T47D (cell line): ENCODE measurements around the gene PHLDB1.
"Not testable (repeated sequence)": the region's sequence is repeated elsewhere in the genome, so short reads cannot be mapped to it uniquely, and the experiment has no call there.

Experiments
- DNase-seq, 2 experiments: peaks; one replicate each; pipeline versions ENCODE4 v3.0.0 to v3.0.0-alpha.2; 2011 to 2012; ENCODE audit warnings: low read depth in 1 of 2, low spot score in 1 of 2
- JUND ChIP-seq: IDR thresholded peaks from 2 replicates; pipeline ENCODE4 v1.6.1; 2012; ENCODE audit warnings: low read depth
- in situ Hi-C: cut with HindIII; loops from 2 replicates; pipeline ENCODE4 v1.10.0; 2016; ENCODE audit warnings: low sequenced_read_pairs, low pct_unique_long_range_greater_than_20kb

Gene PHLDB1

DNA sequence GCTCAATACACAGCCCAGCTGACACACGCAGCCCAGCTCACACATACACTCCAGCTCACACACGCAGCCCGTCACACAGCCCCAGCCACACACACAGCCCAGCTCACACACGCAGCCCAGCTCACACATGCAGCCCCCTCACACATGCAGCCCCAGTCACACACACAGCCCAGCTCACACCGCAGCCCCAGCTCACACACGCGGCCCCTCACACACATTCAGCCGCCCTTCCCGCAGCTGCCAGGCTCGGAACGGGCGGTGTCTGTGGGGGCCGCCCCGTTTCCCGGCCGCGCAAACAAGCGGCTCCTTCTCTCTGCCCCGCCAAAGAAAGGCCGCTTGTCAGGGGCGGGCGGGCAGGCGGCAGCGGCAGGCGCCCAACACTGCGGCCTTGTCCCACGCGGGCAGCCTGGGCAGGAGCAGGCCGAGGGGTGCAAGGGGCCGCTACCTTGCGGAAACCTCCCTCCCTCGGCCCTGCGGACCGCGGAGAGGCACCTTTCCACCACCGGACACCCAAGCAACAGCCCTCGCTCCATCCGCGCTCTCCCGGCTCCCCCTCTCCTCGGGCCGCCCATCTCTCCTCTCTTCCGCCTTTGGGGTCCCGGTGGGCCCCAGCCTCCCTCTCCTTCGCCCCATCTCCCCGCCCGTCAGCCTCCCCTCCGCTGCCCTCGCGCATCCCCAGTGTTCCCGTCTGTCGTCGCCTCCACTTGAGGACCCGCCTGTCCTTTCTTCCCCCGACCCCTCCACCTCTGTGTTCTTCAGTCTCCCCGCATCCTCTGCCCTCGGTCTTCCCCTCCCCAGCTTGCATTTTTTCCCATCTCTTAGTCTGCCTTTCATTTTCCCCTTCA is 2.2 kb downstream of the PHLDB1 start:
- TF ChIP-seq JUND: no peak
- in situ Hi-C loops: no loop called here
- no peak for DNase-seq

DNA sequence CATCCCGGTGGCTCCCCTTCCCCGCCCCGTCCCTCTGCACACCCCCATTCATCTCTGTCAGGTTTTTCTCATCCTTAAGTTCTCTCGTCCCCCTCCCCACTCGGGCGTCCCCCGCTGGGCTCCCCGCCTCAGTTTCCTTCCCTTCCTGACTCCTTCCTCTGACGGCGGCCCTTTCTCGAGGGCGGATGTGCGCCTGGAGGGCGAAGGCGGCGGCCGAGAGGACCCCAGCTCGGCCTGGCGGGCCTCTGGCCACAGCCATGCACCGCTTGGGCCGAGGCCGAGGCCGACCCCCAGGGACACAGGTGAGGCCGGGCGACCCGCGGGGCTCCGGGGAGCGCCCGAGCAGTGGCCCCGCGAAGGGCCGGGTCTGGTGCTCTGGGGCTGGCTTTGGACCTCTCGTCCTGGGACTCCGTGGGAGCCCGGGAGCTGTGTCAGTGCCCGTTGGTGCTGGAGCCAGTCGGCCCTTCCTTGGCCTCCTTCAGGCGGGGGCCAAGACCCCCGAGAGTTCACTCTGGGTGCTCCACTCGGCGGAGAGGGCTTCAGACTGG is 2.9 kb downstream of the PHLDB1 start:
- DNase-seq: no peak
- no peak for TF ChIP-seq JUND
- in situ Hi-C loops: no loop called here

DNA sequence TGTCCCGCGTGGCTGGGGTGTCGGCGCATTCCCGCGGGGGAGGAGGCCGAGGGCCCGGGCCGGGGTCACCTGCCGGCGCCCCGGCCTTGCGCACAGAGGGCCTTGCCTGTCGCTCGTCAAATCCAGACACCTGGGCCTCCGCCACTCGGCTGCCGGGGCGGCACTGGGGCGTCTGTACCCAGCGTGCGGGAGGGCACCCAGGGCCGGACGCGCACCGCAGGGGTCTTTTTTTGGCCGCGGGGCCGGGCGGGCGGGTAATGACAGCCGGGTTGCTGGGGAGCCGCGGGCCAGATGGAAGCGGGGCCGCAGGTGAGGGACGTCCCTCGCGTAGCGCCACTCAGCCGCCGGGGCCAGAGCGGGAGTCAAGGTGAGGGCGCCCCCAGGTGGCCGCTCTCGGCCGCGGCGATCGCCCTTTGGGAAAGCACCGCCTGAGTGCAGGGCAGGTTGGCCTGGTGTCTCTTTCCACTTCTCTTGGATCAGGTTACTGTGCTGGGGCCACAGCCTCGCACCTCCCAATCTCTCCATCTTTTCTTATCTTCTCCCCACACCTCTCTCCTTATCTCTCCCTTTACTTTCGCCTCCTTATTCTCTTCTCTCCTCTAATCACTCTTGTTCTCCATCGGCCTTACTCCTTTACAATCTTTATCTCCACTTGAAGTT is 3.5 kb downstream of the PHLDB1 start:
- in situ Hi-C loops: no loop called here
- no peak for TF ChIP-seq JUND
- peak in 1 of 2 experiments; percentile 83 for DNase-seq

DNA sequence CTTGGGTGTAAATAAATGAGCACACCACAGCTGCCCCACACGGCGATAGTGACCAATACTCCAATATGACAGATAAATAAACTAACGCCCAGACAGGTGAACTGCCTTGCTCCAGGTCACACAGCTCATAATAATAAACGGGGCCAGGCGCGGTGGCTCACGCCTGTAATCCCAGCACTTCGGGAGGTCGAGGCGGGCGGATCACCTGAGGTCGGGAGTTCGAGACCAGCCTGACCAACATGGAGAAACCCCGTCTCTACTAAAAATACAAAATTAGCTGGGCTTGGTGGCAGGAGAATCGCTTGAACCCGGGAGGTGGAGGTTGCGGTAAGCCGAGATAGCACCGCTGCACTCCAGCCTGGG is 4.0 kb downstream of the PHLDB1 start:
- in situ Hi-C loops, DNase-seq: not testable (repeated sequence)

DNA sequence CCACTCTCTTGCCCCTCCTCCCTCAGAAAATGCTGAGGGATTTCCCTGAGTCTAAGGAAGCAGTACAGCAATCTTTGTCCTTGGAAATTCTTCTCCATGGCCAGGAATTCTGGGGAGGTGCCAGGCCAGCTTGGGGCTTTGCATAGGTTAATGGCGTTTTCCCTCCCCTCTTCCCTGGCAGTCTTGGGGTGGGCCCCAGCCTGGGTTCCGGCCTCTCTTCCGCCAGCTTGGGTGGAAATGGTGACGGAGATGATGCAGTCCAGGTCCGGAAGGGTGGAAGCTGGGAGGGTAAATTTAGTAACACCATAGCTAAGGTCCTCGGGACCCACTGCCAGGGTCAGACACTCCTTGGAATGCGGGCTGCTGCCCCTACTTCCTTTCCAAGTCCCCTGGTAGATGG is 5.0 kb downstream of the PHLDB1 start:
- TF ChIP-seq JUND: no peak
- no peak for DNase-seq
- in situ Hi-C loops: no loop called here

DNA sequence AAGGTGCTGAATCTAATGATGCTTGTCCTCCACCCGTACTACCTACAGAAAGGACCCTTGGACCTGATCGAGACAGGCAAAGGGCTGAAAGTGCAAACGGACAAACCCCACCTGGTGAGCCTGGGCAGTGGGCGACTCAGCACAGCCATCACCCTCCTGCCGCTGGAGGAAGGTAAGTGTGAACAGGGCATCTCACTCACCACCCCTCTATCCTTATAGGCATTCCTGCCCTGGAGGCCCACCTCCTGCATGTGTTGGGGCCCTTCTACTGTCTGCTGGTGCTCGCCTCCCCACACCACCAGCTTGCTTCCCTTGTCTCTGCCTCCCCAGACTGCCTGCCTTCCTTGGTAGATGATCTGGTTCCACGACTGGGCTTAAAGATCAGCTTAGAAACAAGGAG is 7.1 kb downstream of the PHLDB1 start:
- no peak for TF ChIP-seq JUND
- in situ Hi-C loops: no loop called here
- DNase-seq: no peak

DNA sequence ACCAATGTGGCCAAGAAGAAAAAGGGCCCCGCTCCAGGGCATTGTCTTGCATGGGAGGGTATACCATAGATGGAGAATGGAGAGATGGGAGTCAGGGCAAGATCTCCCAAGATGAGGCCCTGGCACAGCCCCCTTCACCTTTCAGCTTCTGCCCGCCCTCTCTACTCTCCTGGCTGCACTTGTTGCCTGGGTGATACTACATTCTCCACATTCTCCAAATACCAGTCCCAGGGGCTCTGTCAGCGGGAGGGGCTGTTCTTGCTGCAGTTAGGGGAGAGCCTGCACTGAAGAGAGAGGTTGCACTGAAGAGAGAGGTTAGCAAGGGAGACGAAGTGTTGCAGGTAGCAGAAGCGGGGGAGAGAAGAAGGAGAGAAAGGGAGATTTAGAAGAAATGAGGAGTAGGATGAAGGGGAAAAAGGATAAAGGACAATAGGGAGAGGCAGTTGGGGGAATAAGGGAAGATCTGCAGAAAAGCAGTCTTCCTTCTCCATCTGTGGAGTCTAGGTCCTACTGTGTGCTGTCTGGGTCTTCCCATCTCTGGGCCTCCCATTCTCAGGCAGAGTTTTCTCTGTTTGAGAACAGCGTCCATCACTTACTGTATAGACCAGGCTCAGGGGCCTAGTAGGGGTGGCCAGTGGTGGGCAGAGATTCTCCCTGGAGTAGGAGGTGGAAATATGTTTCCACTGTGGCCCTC is 8.0 kb downstream of the PHLDB1 start:
- in situ Hi-C loops: no loop called here
- no peak for DNase-seq
- no peak for TF ChIP-seq JUND

DNA sequence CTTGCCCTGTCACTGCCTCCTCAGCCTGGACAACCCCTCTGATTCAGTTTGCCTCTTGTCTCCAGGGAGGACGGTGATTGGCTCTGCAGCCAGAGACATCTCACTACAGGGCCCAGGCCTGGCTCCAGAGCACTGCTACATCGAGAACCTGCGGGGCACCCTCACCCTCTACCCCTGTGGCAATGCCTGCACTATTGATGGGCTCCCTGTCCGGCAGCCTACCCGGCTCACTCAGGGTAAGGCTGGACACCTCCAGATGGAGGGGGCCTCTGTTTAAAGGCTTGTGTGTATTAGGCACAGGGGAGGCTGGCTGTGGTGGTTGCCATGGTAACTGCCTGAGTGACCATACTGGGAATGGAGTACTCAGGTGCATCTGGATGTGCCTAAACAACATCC is 8.6 kb downstream of the PHLDB1 start:
- no peak for TF ChIP-seq JUND
- in situ Hi-C loops: no loop called here
- DNase-seq: no peak

DNA sequence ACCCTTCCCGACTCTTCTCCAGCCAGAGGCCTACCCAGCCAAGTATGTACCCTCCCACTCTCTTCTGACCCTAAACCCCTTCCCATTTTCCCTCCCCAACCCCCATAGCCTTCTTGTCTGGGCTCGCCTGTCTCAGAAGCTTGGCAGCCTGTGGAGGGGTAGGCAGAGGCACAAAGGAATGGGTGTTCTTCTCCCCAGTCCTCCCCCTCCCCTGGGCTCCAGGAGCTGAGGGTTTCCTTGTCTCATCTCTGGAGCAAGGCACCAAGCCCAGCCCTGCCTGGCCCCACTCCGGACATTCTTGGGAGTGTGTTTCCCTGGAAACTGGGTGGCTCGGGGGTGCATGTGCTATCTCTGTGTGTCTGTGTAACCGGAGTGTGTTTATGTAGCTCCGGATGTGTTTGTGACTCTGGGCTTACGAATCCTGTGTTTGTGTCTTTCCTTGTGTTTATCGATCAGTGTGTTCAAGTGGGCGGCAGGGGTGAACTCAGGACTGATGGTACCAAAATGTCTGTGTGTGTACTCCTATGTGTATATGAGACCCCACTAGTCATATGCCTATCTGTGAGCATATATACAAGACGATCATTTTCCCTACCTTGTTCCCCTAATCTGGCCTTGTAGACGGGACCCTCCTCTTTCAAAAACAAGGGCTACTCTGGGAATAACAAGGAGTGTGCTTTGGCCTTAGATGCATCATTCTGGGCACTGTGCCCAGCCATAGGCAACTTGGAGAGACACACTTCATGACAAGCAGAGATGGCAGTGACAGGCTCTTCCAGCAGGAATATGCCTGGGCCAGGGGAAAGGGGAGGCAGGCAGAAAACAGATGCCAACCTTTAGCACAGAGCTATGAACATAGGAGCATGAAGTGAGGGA is 10.9 kb downstream of the PHLDB1 start:
- in situ Hi-C loops: no loop called here
- TF ChIP-seq JUND: no peak
- DNase-seq: no peak

DNA sequence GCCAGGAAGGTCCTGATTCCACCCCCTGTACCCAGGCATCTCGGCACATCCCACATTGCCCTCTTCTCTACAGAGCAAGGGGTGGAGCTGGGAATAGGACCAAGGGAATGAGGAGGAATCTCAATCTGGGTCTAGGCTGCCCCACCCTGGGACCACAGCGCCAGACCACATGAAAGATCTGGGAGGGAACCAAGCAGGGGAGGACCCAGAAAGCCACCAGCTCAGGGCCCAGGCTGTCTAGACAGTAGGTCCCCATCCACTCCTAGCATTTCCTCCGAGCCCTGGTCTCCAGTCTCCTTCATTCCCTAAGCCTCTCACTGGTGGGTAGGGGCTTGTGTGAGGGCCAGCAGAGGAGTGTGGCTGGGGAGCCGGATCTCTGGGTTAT is 11.6 kb downstream of the PHLDB1 start:
- no peak for DNase-seq
- no peak for TF ChIP-seq JUND
- in situ Hi-C loops: no loop called here

DNA sequence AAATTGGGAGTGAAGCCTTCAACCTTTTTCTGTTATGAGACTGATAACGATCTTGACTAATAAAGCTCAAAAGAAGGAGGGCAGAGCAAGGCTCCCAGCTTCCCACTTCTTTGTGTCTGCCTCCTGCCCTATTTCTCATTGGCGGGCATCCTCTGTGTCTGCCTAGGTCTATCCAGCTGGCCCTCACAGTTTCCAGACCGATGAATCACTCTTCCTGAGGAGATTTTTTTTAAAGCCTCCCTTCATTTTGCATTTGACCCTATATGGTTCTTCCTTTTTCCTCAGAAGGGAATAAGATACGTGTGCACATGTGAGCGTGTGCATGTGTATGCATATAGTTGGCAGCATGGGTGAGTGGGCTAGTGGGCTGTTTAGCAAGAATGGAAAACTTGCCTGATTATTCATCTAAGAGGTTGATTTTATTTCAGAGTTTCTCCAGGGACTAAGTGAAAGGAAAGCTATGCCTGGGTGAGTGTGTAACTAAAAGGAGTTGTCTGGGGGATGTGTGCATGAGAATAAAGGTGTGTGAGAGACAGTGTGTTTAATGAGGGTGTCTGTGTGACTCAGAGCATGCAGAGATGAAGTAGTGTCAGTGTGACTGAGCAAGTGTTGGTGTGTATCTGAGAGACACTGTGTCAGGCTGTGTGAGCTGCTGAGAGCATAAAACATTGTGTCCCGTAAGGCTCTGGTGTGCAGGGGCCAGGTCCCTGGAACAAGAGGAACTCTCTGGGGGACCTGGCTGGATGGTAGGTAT is 12.2 kb downstream of the PHLDB1 start:
- in situ Hi-C loops: no loop called here
- TF ChIP-seq JUND: no peak
- DNase-seq: no peak
